GM19467 (cell line): ENCODE data around the gene GSTK1.
A peak's percentile ranks its signal among the peaks of the same experiment; 100 is the strongest.
"Not testable (repeated sequence)": the region's sequence is repeated elsewhere in the genome, so short reads cannot be mapped to it uniquely, and the experiment has no call there.

Experiments used
- ATAC-seq: cut with Tn5 transposase; IDR thresholded peaks from one replicate; pipeline ENCODE4 v1.9.1; 2021; ENCODE audit warnings: mild to moderate bottlenecking, moderate library complexity; ENCODE audit not compliant: unreplicated experiment

Gene GSTK1

GRCh38 chr7:143265017-143265693 lies 1.9 kb downstream of the GSTK1 start:
- ATAC-seq, result no peak

- ATAC-seq, result no peak
These were observed 6.0 kb downstream of the GSTK1 start for GRCh38 chr7:143269251-143269650.

GRCh38 chr7:143271240-143271639 lies 8.0 kb downstream of the GSTK1 start:
- ATAC-seq, result no peak

DNA sequence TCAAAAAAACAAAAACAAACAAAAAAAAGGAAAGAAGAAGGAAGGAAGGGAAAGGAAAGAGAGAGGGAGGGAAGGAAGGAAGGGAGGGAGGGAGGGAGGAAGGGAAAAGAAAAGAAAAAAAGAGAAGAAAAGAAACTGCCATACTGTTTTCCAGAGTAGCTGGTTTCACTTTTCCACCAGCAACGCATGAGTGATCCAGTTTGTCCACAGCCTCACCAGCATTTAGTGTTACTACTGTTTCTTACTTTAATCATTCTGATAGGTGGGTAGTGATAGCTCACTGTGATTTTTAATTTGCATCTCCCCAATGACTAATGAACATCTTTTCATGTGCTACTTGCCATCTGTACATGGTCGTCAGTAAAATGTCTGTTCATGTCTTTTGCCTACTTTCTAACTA lies 9.6 kb downstream of the GSTK1 start:
- no peak for ATAC-seq

DNA sequence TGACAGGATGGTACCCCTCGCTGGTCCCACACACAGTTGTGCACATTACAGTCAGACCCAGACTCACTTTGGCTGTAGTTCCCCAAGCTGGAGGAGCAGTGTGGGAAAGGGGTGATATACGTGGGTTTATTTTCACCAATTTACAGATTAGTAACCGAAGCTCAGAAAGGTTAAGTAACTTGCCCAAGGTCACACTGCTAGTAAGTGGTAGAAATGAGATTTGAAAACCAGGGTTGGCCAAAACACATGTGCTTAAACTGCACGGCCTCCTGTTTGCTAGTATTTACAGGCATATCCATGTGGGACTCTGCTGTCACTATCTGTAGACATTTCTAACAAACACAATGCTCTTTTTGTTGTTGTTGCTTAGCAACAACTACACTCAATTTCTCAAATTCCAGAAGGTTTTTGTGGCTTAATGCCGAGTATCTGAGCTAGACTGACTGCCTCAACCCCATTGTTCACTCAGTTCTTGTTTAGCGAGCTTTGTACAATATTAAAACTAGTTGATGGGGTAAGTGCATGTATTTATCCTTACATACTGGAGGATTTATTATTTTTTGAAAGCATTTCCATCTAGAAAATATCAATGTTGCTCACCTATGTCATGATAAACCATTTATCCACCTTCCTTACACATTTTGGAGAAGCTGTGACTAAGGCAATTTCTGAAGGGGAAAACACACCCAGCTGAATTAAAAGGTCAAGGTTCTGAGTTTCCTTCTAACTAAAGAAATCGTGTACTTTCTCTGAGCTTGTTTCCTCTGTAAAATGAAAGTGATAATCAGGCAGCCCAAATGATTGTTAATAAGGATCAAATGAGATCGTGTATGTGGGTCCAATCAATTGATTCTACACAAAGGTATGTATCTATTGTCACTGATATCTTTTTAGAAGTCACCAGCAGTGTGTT lies 16.2 kb downstream of the GSTK1 start:
- ATAC-seq, result no peak

DNA sequence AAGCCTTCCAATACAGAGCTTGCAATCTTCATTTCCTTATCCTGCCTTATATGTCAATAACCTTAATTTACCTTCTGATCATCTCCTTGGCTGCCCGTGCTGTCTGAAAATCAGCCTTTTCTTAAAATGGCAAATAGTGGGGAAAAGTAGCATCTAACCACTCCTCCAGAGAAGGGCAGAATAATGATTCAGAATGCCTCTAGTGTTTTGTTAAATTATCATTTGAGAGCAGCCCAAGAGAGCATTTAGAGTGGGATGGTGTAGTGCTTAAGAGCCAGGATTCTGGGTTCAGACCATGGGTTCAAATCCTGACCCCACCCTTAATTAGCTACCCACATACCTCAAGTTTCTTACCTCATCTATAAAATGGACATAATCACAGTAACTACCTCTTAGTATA lies 16.9 kb downstream of the GSTK1 start:
- ATAC-seq, result no peak

- no peak for ATAC-seq
These were observed 17.3 kb downstream of the GSTK1 start for GRCh38 chr7:143280566-143280965.

GRCh38 chr7:143281529-143281928 lies 18.3 kb downstream of the GSTK1 start:
- ATAC-seq, result no peak

DNA sequence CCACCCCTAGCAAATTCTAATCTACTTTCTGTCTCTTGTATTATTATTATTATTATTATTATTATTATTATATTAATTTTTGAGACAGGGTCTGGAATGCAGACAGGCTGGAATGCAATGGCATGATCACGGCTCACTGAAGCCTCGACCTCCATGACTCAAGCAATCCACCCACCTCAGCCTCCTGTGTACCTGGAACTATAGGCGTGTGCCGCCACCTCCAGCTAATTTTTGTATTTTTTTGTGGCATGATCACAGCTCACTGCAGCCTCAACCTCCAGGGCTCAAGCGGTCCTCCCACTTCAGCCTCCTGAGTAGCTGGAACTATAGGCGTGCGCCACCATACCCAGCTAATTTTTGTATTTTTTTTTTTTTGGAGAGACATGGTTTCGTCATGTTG lies 18.9 kb downstream of the GSTK1 start:
- ATAC-seq, result no peak

DNA sequence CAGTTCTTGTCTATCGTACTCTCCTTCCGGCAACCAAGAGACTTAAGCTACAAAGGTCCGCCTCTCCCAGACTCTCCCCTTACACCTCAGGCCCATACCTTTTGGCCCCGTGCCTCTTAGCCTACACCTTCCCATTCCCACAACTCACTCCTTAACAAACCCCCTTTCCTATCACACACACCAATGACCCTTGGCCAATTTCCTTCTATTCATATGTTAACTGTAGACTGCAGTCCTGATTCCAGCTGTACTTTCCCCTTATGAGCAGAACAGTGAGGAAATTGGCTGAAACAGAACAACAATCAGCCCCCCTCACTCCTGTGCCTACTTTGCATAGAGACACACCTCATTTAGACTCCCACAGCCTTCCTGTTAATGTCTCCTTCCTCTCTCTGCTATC lies 20.1 kb downstream of the GSTK1 start:
- ATAC-seq, result no peak

DNA sequence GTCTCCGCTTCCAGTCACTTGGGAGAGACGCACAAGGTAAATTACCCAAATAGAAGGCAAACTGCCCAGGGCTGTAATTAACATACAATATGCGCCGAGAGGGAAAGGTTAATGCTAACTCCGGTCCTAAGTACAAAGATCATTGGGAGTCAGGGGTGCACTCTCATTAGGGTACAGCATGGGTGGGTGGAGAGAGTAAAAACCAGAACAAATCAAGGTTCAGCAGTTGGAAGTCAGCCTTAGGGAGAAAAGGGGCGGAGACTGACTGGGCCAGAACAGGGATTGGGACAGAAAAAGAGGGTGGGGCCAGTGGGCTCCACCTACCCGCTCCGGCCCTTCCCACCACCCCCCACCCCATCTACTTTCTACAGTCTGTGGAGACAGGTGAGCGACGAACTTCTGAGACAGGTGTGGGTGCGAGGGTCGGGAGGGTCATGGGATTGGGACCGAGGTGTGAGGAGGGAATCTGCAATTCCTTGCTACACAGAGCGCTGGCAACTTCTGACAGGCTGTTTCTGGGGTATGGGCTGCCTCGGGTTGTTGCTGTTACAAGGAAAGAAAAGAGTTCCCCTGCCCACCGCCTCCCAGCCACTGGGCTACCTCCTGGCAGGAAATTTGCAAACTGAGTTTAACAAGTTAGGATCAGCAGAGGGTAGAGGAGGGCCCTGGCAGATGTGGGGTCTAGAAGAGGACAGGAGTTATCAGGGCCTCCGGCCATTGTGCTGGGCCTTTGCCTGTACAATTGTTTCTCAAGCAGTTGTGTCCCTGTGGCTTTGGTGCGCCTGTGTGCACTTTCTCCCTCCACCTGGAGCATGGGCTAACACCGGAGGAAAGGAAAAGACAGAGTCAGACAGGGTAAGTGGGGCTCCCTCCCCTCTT lies 21.6 kb downstream of the GSTK1 start, which contains the start of gene TMEM139:
Gene TMEM139, plus strand, starts transcription at position 368 of the 879 bp plus-strand sequence. CDS start 1,000 bp downstream, outside the sequence.
- no peak for ATAC-seq

DNA sequence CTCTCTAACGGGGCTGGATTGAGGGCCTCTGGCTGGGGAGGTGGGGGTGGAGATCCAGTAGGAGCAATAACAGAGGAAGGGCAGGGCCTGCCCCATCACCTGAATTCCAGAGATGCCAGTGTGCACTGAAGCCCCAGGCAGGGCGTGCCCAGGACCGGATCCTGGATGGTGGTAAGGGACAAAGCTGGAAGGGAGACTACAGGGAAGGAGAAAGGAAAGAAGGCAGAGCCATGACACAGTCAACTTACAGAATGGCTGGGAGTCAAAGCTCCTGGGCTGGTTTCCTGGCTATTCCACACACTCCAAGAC lies 22.2 kb downstream of the GSTK1 start:
- ATAC-seq, result no peak

DNA sequence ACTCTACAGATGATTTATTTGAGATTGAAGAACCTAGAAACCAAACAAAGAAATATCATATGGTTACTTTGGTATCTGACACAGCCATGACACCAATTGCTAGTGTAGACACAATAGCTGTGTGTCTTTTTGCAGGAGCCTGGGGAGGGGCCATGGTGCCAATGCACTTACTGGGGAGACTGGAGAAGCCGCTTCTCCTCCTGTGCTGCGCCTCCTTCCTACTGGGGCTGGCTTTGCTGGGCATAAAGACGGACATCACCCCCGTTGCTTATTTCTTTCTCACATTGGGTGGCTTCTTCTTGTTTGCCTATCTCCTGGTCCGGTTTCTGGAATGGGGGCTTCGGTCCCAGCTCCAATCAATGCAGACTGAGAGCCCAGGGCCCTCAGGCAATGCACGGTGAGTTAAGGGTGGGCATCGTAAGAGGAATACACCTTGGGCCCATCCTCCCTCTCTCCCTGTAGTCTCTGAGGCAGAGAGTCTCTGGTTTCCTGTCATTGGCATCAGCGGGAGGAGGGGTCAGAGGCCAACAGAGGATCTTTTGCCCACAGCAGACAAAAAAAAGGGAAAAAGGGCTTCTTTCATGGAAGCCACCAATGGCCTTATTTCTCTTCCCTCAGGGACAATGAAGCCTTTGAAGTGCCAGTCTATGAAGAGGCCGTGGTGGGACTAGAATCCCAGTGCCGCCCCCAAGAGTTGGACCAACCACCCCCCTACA lies 22.7 kb downstream of the GSTK1 start:
- ATAC-seq, result no peak

- no peak for ATAC-seq
These were observed 23.3 kb downstream of the GSTK1 start for GRCh38 chr7:143286522-143286890.

DNA sequence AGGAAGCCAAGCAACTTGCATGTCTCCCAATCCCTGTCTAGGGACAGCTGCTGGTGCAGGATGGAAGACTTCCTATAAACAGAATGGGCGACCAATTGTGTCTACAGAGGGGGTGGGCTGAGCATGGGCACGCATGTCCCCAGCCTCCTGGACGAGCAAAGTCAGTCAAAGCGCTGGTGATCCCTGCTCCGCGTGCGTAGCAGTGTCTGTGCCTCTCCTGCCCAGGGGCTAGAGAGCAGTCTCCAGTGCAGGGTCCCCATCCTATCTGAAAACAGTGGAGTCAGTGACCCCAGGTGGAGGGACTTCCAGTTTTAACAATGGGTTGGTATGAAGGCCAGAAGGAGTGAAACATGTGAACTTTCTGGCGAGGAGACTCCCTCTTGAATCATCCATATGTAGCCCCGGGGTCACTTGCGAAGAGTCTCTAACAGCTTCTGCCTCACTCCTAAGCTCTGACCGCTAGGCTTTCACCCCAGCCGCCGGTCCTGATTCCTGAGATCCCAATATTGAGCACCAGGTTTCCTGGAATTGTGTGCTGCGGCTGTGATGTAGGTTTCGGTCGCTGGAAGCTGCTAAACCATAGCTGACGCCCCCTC lies 24.2 kb downstream of the GSTK1 start:
- ATAC-seq, result no peak

DNA sequence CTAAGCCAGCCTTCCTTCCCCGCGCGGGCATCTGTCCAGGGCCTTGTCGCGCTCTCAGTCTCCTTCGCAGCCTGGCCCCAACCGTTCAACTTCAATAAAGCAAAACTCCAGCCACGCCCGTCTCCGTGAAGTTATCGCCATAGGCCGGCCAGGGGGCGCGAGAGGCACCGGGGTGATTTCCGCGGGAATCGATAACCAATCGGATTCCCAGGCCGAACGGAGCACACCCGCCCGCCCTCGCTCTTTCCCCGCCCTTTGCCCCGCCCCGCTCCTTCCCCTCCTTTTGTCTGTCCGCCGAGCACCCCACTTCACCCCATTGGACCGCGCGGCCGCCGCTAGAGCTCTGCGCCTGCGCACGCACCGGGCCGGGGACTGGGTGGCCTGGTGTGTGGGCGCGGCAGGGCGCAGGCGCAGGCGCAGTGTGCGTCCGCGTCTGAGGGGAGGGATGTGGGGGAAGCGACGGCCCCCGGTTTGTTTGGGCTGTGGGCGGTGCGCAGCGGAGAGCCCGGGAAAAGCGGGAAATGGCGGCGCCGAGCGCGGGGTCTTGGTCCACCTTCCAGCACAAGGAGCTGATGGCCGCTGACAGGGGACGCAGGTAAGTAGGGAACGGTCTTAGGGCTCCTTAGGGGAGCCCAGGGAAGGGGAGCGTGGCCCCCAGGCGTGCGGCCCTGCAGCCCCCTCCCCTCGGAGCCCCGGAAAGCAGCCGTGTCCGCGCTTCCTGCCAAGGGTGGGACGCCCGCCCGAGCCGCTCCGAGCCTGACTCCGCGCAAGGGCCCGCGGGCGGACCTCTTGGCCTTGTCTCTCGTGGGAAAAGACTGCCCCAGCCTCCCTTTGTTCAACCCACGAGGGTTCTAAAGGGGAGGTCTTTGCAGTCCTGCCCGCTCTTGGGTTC lies 24.9 kb downstream of the GSTK1 start, which contains the start of gene CASP2:
Gene CASP2, plus strand, starts transcription at position 417 of the 892 bp plus-strand sequence. Its CDS starts 105 bp downstream, at position 522.
- ATAC-seq, result peak; percentile 90

- ATAC-seq, result peak; percentile 0
These were observed 25.6 kb downstream of the GSTK1 start for GRCh38 chr7:143288836-143289235.

DNA sequence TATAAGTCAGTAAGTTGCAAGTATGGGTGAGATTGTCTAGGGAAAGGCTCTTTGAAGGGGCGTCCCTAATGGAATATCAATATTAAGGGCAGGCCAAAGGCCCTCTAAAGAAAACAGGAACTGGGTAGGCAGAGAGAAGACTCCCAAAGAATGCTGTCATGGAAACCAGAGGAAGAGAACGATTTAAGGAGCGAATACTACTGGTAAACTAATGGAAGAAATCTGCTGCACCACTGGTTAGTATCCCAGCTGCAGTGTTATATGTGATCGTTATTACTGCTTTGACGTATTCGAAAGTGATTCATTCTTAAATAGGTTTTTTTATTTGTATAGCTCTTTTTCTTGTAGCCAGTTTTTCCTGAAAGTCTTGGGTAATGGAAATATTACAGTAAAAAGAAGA lies 26.2 kb downstream of the GSTK1 start:
- no peak for ATAC-seq

- ATAC-seq, result not testable (repeated sequence)
These were observed 26.6 kb downstream of the GSTK1 start for GRCh38 chr7:143289888-143290287.
